SJSA1 (cell line): Measurements from ENCODE around the gene TMEM205. TPM values are rescaled to one million over a fixed set of nuclear protein-coding genes. Genes with fewer than 3 reads are reported as not detected.

ENCODE experiments used
- total RNA-seq: library from RNA; depleted of rRNA; stranded (reverse); fragments of >200 nt; shearing (Covaris generic); gene quantifications from 2 replicates; pipeline ENCODE4 v1.2.3, GENCODE V29; 2014; rRNA removed

The TMEM205 gene
- total RNA-seq, 1 experiment from 2014 or later = 113 TPM

Other genes starting within 250 kb of the TMEM205 start
- gene SPC24, start 190.5 kb downstream of the TMEM205 start, total RNA-seq = 120 and 143 TPM in 2 replicates
- 278 and 472 TPM in 2 replicates for gene KANK2, start 148.7 kb downstream of the TMEM205 start, total RNA-seq
- 0.61 TPM in 1 of 2 replicates, not detected in the other for gene ANGPTL8, start 106.6 kb downstream of the TMEM205 start, total RNA-seq
- gene DOCK6, start 83.7 kb downstream of the TMEM205 start, total RNA-seq = 2.0 and 7.9 TPM in 2 replicates
- 0.50 TPM in 1 of 2 replicates, not detected in the other for gene TSPAN16, start 50.1 kb downstream of the TMEM205 start, total RNA-seq
- 0.38 and 1.4 TPM in 2 replicates for gene RAB3D, start 6.6 kb downstream of the TMEM205 start, total RNA-seq
- 5.1 and 7.3 TPM in 2 replicates for gene CCDC159, start 251 bp upstream of the TMEM205 start, total RNA-seq
- gene PLPPR2, start 9.2 kb upstream of the TMEM205 start, total RNA-seq = 22.3 and 22.5 TPM in 2 replicates
- 0.38 and 0.79 TPM in 2 replicates for gene SWSAP1, start 28.4 kb upstream of the TMEM205 start, total RNA-seq
- gene EPOR, start 38.0 kb upstream of the TMEM205 start, total RNA-seq = 2.6 and 4.5 TPM in 2 replicates
- 0.22 TPM in 1 of 2 replicates, not detected in the other for gene RGL3, start 73.0 kb upstream of the TMEM205 start, total RNA-seq
- 0.24 TPM in 1 of 2 replicates, not detected in the other for gene ODAD3, start 88.9 kb upstream of the TMEM205 start, total RNA-seq
- gene PRKCSH, start 89.4 kb upstream of the TMEM205 start, total RNA-seq = 91.2 and 110 TPM in 2 replicates
- gene ELAVL3, start 134.8 kb upstream of the TMEM205 start, total RNA-seq = 1.3 TPM in 1 of 2 replicates, not detected in the other
- gene ZNF653, start 159.6 kb upstream of the TMEM205 start, total RNA-seq = 2.3 and 4.8 TPM in 2 replicates
- 29.5 and 60.6 TPM in 2 replicates for gene ECSIT, start 182.9 kb upstream of the TMEM205 start, total RNA-seq
- gene CNN1, start 192.6 kb upstream of the TMEM205 start, total RNA-seq = 73.5 and 93.9 TPM in 2 replicates
- gene ELOF1, start 213.0 kb upstream of the TMEM205 start, total RNA-seq = 52.7 and 61.6 TPM in 2 replicates
- not detected in 2 replicates for gene ACP5, start 231.4 kb upstream of the TMEM205 start, total RNA-seq